HCEC 1CT (cell line): ENCODE measurements around the gene ARMH3.
A peak's percentile ranks its signal among the peaks of the same experiment; 100 is the strongest.

Experiments
- DNase-seq: peaks from one replicate; pipeline ENCODE4 v3.0.0-alpha.2; 2017

The ARMH3 gene

GRCh38 chr10:101828766-101829551 lies 227.0 kb downstream of the ARMH3 start:
- no peak for DNase-seq

- DNase-seq = no peak
These were observed 227.9 kb downstream of the ARMH3 start for GRCh38 chr10:101827919-101828600.

GRCh38 chr10:101826852-101827434 lies 229.0 kb downstream of the ARMH3 start:
- no peak for DNase-seq

- DNase-seq = no peak
These were observed 231.2 kb downstream of the ARMH3 start for GRCh38 chr10:101824736-101825135.

GRCh38 chr10:101818872-101819633 lies 236.9 kb downstream of the ARMH3 start:
- no peak for DNase-seq

GRCh38 chr10:101818119-101818871 lies 237.7 kb downstream of the ARMH3 start, which contains the start of gene OGA:
OGA (minus strand) TSS chr10:101818444; CDS start chr10:101818022, 422 bp downstream.
- peak; percentile 100 for DNase-seq

GRCh38 chr10:101817337-101818118 lies 238.4 kb downstream of the ARMH3 start:
- peak; percentile 92 for DNase-seq

- no peak for DNase-seq
These were observed 239.0 kb downstream of the ARMH3 start for GRCh38 chr10:101816913-101817336.

GRCh38 chr10:101816376-101816775 lies 239.6 kb downstream of the ARMH3 start:
- DNase-seq = no peak

- DNase-seq = no peak
These were observed 241.4 kb downstream of the ARMH3 start for GRCh38 chr10:101814466-101815071.

- DNase-seq = no peak
These were observed 243.4 kb downstream of the ARMH3 start for GRCh38 chr10:101812606-101813005.

GRCh38 chr10:101807158-101807557 lies 248.8 kb downstream of the ARMH3 start:
- DNase-seq = no peak

- peak; percentile 84 for DNase-seq
These were observed 252.5 kb downstream of the ARMH3 start for GRCh38 chr10:101803511-101803910.

- no peak for DNase-seq
These were observed 258.4 kb downstream of the ARMH3 start for GRCh38 chr10:101797403-101798059.
